ENCODE data around the gene PALM.

- TF ChIP-seq, protein P1, sequence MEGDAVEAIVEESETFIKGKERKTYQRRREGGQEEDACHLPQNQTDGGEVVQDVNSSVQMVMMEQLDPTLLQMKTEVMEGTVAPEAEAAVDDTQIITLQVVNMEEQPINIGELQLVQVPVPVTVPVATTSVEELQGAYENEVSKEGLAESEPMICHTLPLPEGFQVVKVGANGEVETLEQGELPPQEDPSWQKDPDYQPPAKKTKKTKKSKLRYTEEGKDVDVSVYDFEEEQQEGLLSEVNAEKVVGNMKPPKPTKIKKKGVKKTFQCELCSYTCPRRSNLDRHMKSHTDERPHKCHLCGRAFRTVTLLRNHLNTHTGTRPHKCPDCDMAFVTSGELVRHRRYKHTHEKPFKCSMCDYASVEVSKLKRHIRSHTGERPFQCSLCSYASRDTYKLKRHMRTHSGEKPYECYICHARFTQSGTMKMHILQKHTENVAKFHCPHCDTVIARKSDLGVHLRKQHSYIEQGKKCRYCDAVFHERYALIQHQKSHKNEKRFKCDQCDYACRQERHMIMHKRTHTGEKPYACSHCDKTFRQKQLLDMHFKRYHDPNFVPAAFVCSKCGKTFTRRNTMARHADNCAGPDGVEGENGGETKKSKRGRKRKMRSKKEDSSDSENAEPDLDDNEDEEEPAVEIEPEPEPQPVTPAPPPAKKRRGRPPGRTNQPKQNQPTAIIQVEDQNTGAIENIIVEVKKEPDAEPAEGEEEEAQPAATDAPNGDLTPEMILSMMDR (IDR thresholded peaks at IDR 0.05; ENCODE audit: low read length), result no peak
- no peak for TF ChIP-seq EZH2 (IDR thresholded peaks at IDR 0.05; ENCODE audit: borderline replicate concordance, low read length)
Measured at GRCh38 chr19:772730-773436, 64.1 kb downstream of the PALM start.

Measured in OCI-LY1 (cell line).